Endothelial cell of umbilical vein (primary cell): Measurements from ENCODE around the gene NEDD1. TPM values are rescaled to one million over a fixed set of nuclear protein-coding genes. Genes with fewer than 3 reads are reported as not detected.

Source experiments
- BruUV-seq: library from RNA; stranded (reverse); fragments of 400-500 nt; replicated peaks from 2 replicates; lab custom pipeline; 2021; lab: Mats Ljungman, UMichigan
- CTCF ChIA-PET: fragments of 300-600, 350-600 bp; sonication (Branson Sonifier 250); formaldehyde crosslinking; loops from one replicate; lab custom pipeline; 2021; ENCODE audit warnings: antibody characterized with exemption, inconsistent platforms; lab: Charles Lee
- POLR2A ChIA-PET: fragments of 300-600, 350-600 bp; sonication (Branson Sonifier 250); formaldehyde crosslinking; loops from one replicate; lab custom pipeline; 2021; ENCODE audit warnings: antibody characterized with exemption, inconsistent platforms; lab: Charles Lee
- DNase-seq: peaks from one replicate; pipeline ENCODE4 v3.0.0-alpha.2; 2011; ENCODE audit warnings: low read depth, low spot score
- FAIRE-seq: peaks from 2 replicates; lab custom pipeline; 2011; peaks lifted over from hg19 to GRCh38; lab: Jason Lieb, UNC
- H2AFZ ChIP-seq: 2 replicates; pipeline ENCODE4 v1.6.0; 2012; ENCODE audit warnings: low read depth, low read length, control low read depth, inconsistent platforms
- H3K27ac ChIP-seq: 2 replicates; pipeline ENCODE4 v1.5.1; 2011; ENCODE audit warnings: low read depth, mild to moderate bottlenecking, control low read depth, low read length, moderate library complexity; ENCODE audit not compliant: insufficient read depth
- H3K27me3 ChIP-seq, 2 experiments: 2 replicates each; pipeline versions ENCODE4 v1.6.0 to v1.6.1; 2011; ENCODE audit warnings: low read length in 2 of 2, mixed read lengths in 1 of 2; ENCODE audit not compliant: control insufficient read depth in 2 of 2, insufficient read depth in 2 of 2
- H3K36me3 ChIP-seq, 2 experiments: 2 replicates in 1 of 2; 3 replicates in 1 of 2; pipeline ENCODE4 v1.5.1; 2011; ENCODE audit warnings: low read length in 2 of 2, mild to moderate bottlenecking in 1 of 2, moderate library complexity in 1 of 2; ENCODE audit not compliant: control insufficient read depth in 2 of 2, insufficient read depth in 2 of 2; ENCODE audit errors: extremely low read depth in 1 of 2
- H3K4me1 ChIP-seq: 3 replicates; pipeline ENCODE4 v1.5.1; 2011; ENCODE audit warnings: mild to moderate bottlenecking, low read length; ENCODE audit not compliant: control insufficient read depth, insufficient read depth; ENCODE audit errors: extremely low read depth
- H3K4me2 ChIP-seq: 2 replicates; pipeline ENCODE4 v1.6.1; 2011; ENCODE audit warnings: low read length, control low read depth, mixed read lengths; ENCODE audit not compliant: insufficient read depth
- H3K4me3 ChIP-seq, 3 experiments: fragments of 200-600 bp in 1 of 3; sonication (generic), shearing (Covaris generic) in 1 of 3; replicated peaks in 1 of 3; 2 replicates each; pipeline ENCODE4 v1.5.1; 2011 to 2016; ENCODE audit warnings: control low read depth in 3 of 3, low read length in 3 of 3, mild to moderate bottlenecking in 2 of 3, inconsistent platforms in 1 of 3, low read depth in 1 of 3, moderate library complexity in 1 of 3; ENCODE audit not compliant: insufficient read depth in 1 of 3
- H3K79me2 ChIP-seq: 2 replicates; pipeline ENCODE4 v1.6.0; 2012; ENCODE audit warnings: low read length, inconsistent platforms; ENCODE audit not compliant: control insufficient read depth, insufficient read depth
- H3K9ac ChIP-seq: replicated peaks from 2 replicates; pipeline ENCODE3; 2011; ENCODE audit warnings: low read length, control low read depth; ENCODE audit not compliant: insufficient read depth; ENCODE audit errors: extremely low read depth
- H3K9me1 ChIP-seq: replicated peaks from 3 replicates; pipeline ENCODE4 v1.6.0; 2011; ENCODE audit warnings: mild to moderate bottlenecking, low read length; ENCODE audit not compliant: control insufficient read depth, insufficient read depth; ENCODE audit errors: extremely low read depth
- H3K9me3 ChIP-seq: replicated peaks from 2 replicates; pipeline ENCODE4 v1.5.1; 2012; ENCODE audit warnings: low read length, inconsistent platforms; ENCODE audit not compliant: control insufficient read depth, insufficient read depth
- H4K20me1 ChIP-seq: replicated peaks from 2 replicates; pipeline ENCODE3; 2011; ENCODE audit warnings: mild to moderate bottlenecking, low read length; ENCODE audit not compliant: control insufficient read depth, insufficient read depth; ENCODE audit errors: extremely low read depth
- EZH2 ChIP-seq: IDR thresholded peaks from 2 replicates; pipeline ENCODE4 v1.6.1; 2012; ENCODE audit warnings: borderline replicate concordance, low read depth, mild to moderate bottlenecking, moderate library complexity, low read length, inconsistent platforms; ENCODE audit not compliant: severe bottlenecking
- FOS ChIP-seq: IDR thresholded peaks from 2 replicates; pipeline ENCODE4 v1.6.1; 2011; ENCODE audit warnings: mild to moderate bottlenecking, low read length, moderate library complexity, borderline replicate concordance; ENCODE audit not compliant: insufficient read depth
- GATA2 ChIP-seq: IDR thresholded peaks from 2 replicates; pipeline ENCODE4 v1.7.0; 2011; ENCODE audit warnings: low read depth, mild to moderate bottlenecking, moderate library complexity, mixed read lengths, low read length; ENCODE audit not compliant: insufficient read length, insufficient read depth
- JUN ChIP-seq: IDR thresholded peaks from 2 replicates; pipeline ENCODE4 v1.6.1; 2011; ENCODE audit warnings: borderline replicate concordance, low read depth; ENCODE audit not compliant: insufficient read length, insufficient read depth
- MAX ChIP-seq: IDR thresholded peaks from 2 replicates; pipeline ENCODE4 v1.6.1; 2011; ENCODE audit not compliant: insufficient read depth, insufficient read length
- MYC ChIP-seq: IDR thresholded peaks from one replicate; pipeline ENCODE4 v1.6.1; 2011; ENCODE audit warnings: mild to moderate bottlenecking, low read depth, low read length
- POLR2A ChIP-seq: IDR thresholded peaks from 2 replicates; pipeline ENCODE4 v1.6.1; 2012; ENCODE audit warnings: low read depth, mild to moderate bottlenecking, control low read depth, low read length
- POLR2AphosphoS5 ChIP-seq: IDR thresholded peaks from 2 replicates; pipeline ENCODE4 v1.6.1; 2012; ENCODE audit warnings: low read depth, mild to moderate bottlenecking, control low read depth, low read length, moderate library complexity; ENCODE audit not compliant: insufficient read depth
- dilution Hi-C: fragments of 300-500 bp; cut with MboI; formaldehyde crosslinking; loops from one replicate; pipeline ENCODE4 v1.15.0; 2019; ENCODE audit warnings: low sequenced_read_pairs; ENCODE audit not compliant: extremely low pct_ligation_motif_present
- intact Hi-C: fragments of 100-400 bp; cut with micrococcal nuclease; formaldehyde crosslinking; loops from one replicate; pipeline ENCODE4 v1.10.0; 2022
- polyA plus RNA-seq, 4 experiments: library from polyadenylated mRNA; depleted of rRNA in 3 of 4; stranded (reverse) in 3 of 4; unstranded in 1 of 4; fragments of >200 nt; gene quantifications; 2 replicates each; pipeline versions ENCODE4 v1.2.1 to v1.2.3, GENCODE V29; 2011 to 2012; ENCODE audit warnings: missing spikeins in 1 of 4
- total RNA-seq: library from RNA; stranded (reverse); gene quantifications from 2 replicates; pipeline ENCODE4 v1.2.3, GENCODE V29; 2021
- TF ChIP-seq, protein P1 (sequence below), 2 donors: IDR thresholded peaks; 1 replicate in 1 of 2; 2 replicates in 1 of 2; pipeline ENCODE4 v1.5.1; 2011; ENCODE audit warnings: low read length in 2 of 2, mild to moderate bottlenecking in 2 of 2, moderate library complexity in 2 of 2, control low read depth in 1 of 2, inconsistent platforms in 1 of 2, low read depth in 1 of 2; ENCODE audit not compliant: insufficient read depth in 1 of 2; ENCODE audit errors: extremely low read depth in 1 of 2

The NEDD1 gene
- total and polyA plus RNA-seq, 2 donors (not counting 3 experiments of a cell fraction or from before 2014, with no cell fraction given): 9.8 to 25.4 TPM

GRCh38 chr12:96997797-96998484 lies 90.9 kb downstream of the NEDD1 start:
- H3K4me1 ChIP-seq: no peaks in the 10 kb centered on the region
- H3K27me3 ChIP-seq: peaks cover 8 to 22% of the 10 kb centered on the region in 2 experiments
- TF ChIP-seq GATA2 (no peak), MYC (no peak), MAX (no peak), JUN (no peak), FOS (no peak), EZH2 (no peak), POLR2AphosphoS5 (no peak), POLR2A (no peak)
- TF ChIP-seq, protein P1, sequence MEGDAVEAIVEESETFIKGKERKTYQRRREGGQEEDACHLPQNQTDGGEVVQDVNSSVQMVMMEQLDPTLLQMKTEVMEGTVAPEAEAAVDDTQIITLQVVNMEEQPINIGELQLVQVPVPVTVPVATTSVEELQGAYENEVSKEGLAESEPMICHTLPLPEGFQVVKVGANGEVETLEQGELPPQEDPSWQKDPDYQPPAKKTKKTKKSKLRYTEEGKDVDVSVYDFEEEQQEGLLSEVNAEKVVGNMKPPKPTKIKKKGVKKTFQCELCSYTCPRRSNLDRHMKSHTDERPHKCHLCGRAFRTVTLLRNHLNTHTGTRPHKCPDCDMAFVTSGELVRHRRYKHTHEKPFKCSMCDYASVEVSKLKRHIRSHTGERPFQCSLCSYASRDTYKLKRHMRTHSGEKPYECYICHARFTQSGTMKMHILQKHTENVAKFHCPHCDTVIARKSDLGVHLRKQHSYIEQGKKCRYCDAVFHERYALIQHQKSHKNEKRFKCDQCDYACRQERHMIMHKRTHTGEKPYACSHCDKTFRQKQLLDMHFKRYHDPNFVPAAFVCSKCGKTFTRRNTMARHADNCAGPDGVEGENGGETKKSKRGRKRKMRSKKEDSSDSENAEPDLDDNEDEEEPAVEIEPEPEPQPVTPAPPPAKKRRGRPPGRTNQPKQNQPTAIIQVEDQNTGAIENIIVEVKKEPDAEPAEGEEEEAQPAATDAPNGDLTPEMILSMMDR (IDR thresholded peaks at IDR 0.05; ENCODE audit: extremely low read depth in 1 of 2, insufficient read depth in 1 of 2, low read depth in 1 of 2, low read length in 2 of 2): no peak
- H4K20me1 ChIP-seq: no peaks in the 10 kb centered on the region
- ChIA-PET CTCF (no interaction called here), POLR2A (no interaction called here)
- FAIRE-seq (no peak), DNase-seq (no peak)
- no peak overlapping the region for H3K9ac ChIP-seq
- no peak overlapping the region for H3K27ac ChIP-seq
- dilution Hi-C loops: no loop called here
- H3K36me3 ChIP-seq: no peaks in the 10 kb centered on the region
- no peaks in the 10 kb centered on the region for H3K9me1 ChIP-seq
- H3K4me3 ChIP-seq: no peak overlapping the region
- BruUV-seq: no TSS peak
- H3K9me3 ChIP-seq: no peaks in the 10 kb centered on the region
- intact Hi-C loops: no loop called here
- H2AFZ ChIP-seq: no peak overlapping the region
- H3K4me2 ChIP-seq: no peak overlapping the region
- no peaks in the 10 kb centered on the region for H3K79me2 ChIP-seq
